GM12878 (cell line): Measurements from ENCODE around the gene CFAP90. TPM values are rescaled to one million over a fixed set of nuclear protein-coding genes. Genes with fewer than 3 reads are reported as not detected.
A peak's percentile ranks its signal among the peaks of the same experiment; 100 is the strongest.

Experiments
- ATAC-seq: fragments of 200-7000 bp; cut with Tn5 transposase; 3 replicates; pipeline ENCODE4 v1.9.1; 2020; ENCODE audit warnings: mild to moderate bottlenecking, moderate library complexity
- BruUV-seq: library from RNA; stranded (reverse); fragments of 400-500 nt; replicated peaks from 2 replicates; lab custom pipeline; 2021; lab: Mats Ljungman, UMichigan
- CTCF ChIA-PET: fragments of 300-600 bp; sonication (Branson Sonifier 250); formaldehyde crosslinking; extraction: SDS; loops from one replicate; lab custom pipeline; 2021; ENCODE audit warnings: inconsistent platforms; lab: Yijun Ruan, JAX
- POLR2A ChIA-PET: fragments of 350-600 bp; formaldehyde crosslinking; extraction: SDS; loops from one replicate; lab custom pipeline; 2021; ENCODE audit warnings: inconsistent platforms; lab: Charles Lee
- RAD21 ChIA-PET: fragments of 300-600 bp; sonication (Branson Sonifier 250); formaldehyde crosslinking; loops from one replicate; lab custom pipeline; 2023; ENCODE audit warnings: antibody characterized with exemption; ENCODE audit not compliant: unreplicated experiment; lab: Charles Lee
- SMC1A ChIA-PET: fragments of 300-600 bp; sonication (Branson Sonifier 250); formaldehyde crosslinking; loops from one replicate; lab custom pipeline; 2023; ENCODE audit not compliant: unreplicated experiment, uncharacterized antibody; lab: Charles Lee
- DNase-seq: peaks from one replicate; pipeline ENCODE4 v3.0.0-alpha.2; 2011; ENCODE audit warnings: low read depth, low spot score
- FAIRE-seq: peaks from 3 replicates; lab custom pipeline; 2011; peaks lifted over from hg19 to GRCh38; lab: Jason Lieb, UNC
- H2AFZ ChIP-seq: 2 replicates; pipeline ENCODE4 v1.6.0; 2011; ENCODE audit warnings: low read depth, low read length, control low read depth; ENCODE audit not compliant: control insufficient read depth
- H3K27ac ChIP-seq: 2 replicates; pipeline ENCODE4 v1.5.1; 2011; ENCODE audit warnings: control low read depth; ENCODE audit not compliant: control insufficient read depth, insufficient read depth
- H3K27me3 ChIP-seq, 2 experiments: replicated peaks in 1 of 2; 2 replicates each; pipeline versions ENCODE4 v1.6.0 to v1.6.1; 2011; ENCODE audit warnings: low read length in 1 of 2; ENCODE audit not compliant: control insufficient read depth in 2 of 2, insufficient read depth in 2 of 2
- H3K36me3 ChIP-seq, 2 experiments: 2 replicates each; pipeline ENCODE4 v1.5.1; 2011; ENCODE audit warnings: low read length in 1 of 2; ENCODE audit not compliant: control insufficient read depth in 2 of 2, insufficient read depth in 2 of 2
- H3K4me1 ChIP-seq: 2 replicates; pipeline ENCODE4 v1.6.1; 2011; ENCODE audit warnings: mild to moderate bottlenecking, low read length, moderate library complexity, mixed read lengths; ENCODE audit not compliant: control insufficient read depth, insufficient read depth
- H3K4me2 ChIP-seq: 2 replicates; pipeline ENCODE4 v1.6.0; 2011; ENCODE audit warnings: control low read depth; ENCODE audit not compliant: control insufficient read depth, insufficient read depth
- H3K4me3 ChIP-seq: fragments of 200-600 bp; sonication (generic); 2 replicates; pipeline ENCODE4 v1.5.1; 2016
- H3K79me2 ChIP-seq: 2 replicates; pipeline ENCODE4 v1.6.0; 2011; ENCODE audit warnings: low read length; ENCODE audit not compliant: control insufficient read depth, insufficient read depth
- H3K9ac ChIP-seq: 2 replicates; pipeline ENCODE4 v1.8.0; 2011; ENCODE audit warnings: low read length, control low read depth, mixed read lengths; ENCODE audit not compliant: control insufficient read depth, insufficient read depth
- H3K9me3 ChIP-seq: replicated peaks from 3 replicates; pipeline ENCODE4 v1.5.1; 2011; ENCODE audit warnings: mild to moderate bottlenecking, low read length; ENCODE audit not compliant: control insufficient read depth, insufficient read depth
- H4K20me1 ChIP-seq: 2 replicates; pipeline ENCODE4 v1.6.0; 2011; ENCODE audit not compliant: control insufficient read depth, insufficient read depth
- ATF2 ChIP-seq: IDR thresholded peaks from 2 replicates; pipeline ENCODE4 v1.6.1; 2012; ENCODE audit warnings: low read length, inconsistent platforms
- E2F4 ChIP-seq: IDR thresholded peaks from 2 replicates; pipeline ENCODE4 v1.6.1; 2012; ENCODE audit warnings: low read depth, low read length, improper control_type of control experiment
- EED ChIP-seq: sonication (generic); IDR thresholded peaks from 2 replicates; pipeline ENCODE4 v1.6.1; 2016; ENCODE audit warnings: antibody characterized with exemption, low read depth
- EZH2 ChIP-seq: IDR thresholded peaks from 2 replicates; pipeline ENCODE4 v1.6.1; 2012; ENCODE audit warnings: low read depth, mild to moderate bottlenecking, control low read depth, inconsistent platforms, low read length, borderline replicate concordance; ENCODE audit not compliant: control insufficient read depth
- IKZF1 ChIP-seq: fragments of 450-650 bp; conservative IDR thresholded peaks from 2 replicates; pipeline ENCODE4 v1.6.1; 2017; ENCODE audit warnings: antibody characterized with exemption, mild to moderate bottlenecking
- IRF3 ChIP-seq: fragments of 450-650 bp; IDR thresholded peaks from 2 replicates; pipeline ENCODE4 v1.6.1; 2014; ENCODE audit warnings: mild to moderate bottlenecking
- MEF2A ChIP-seq: IDR thresholded peaks from 2 replicates; pipeline ENCODE4 v1.6.1; 2011; ENCODE audit warnings: low read depth, mild to moderate bottlenecking, low read length, moderate library complexity; ENCODE audit not compliant: insufficient read depth
- NFXL1 ChIP-seq: fragments of 450-650 bp; IDR thresholded peaks from 2 replicates; pipeline ENCODE4 v1.6.1; 2017; ENCODE audit warnings: antibody characterized with exemption, mild to moderate bottlenecking, borderline replicate concordance
- PAX8 ChIP-seq: fragments of 450-650 bp; IDR thresholded peaks from 2 replicates; pipeline ENCODE4 v1.6.1; 2017; ENCODE audit warnings: mild to moderate bottlenecking, moderate library complexity
- PKNOX1 ChIP-seq: fragments of 450-650 bp; IDR thresholded peaks from 2 replicates; pipeline ENCODE4 v1.6.1; 2016; ENCODE audit warnings: mild to moderate bottlenecking
- RFX5 ChIP-seq: IDR thresholded peaks from 2 replicates; pipeline ENCODE4 v1.6.1; 2011; ENCODE audit warnings: low read depth, low read length, improper control_type of control experiment
- SKIL ChIP-seq: fragments of 450-650 bp; IDR thresholded peaks from 2 replicates; pipeline ENCODE4 v1.6.1; 2017; ENCODE audit warnings: mild to moderate bottlenecking, low read depth, inconsistent platforms; ENCODE audit not compliant: poor library complexity, severe bottlenecking
- SREBF1 ChIP-seq: IDR thresholded peaks from 2 replicates; pipeline ENCODE4 v1.6.1; 2012; ENCODE audit warnings: mild to moderate bottlenecking, low read length
- SRF ChIP-seq, 2 experiments: IDR thresholded peaks; 2 replicates each; pipeline ENCODE4 v1.6.1; 2011; ENCODE audit warnings: low read depth in 2 of 2, low read length in 2 of 2, mild to moderate bottlenecking in 1 of 2, moderate library complexity in 1 of 2
- SUPT20H ChIP-seq: IDR thresholded peaks from 2 replicates; pipeline ENCODE4 v1.6.1; 2011; ENCODE audit warnings: low read depth, mild to moderate bottlenecking, low read length, moderate library complexity, borderline replicate concordance; ENCODE audit not compliant: control insufficient read depth
- TBL1XR1 ChIP-seq: IDR thresholded peaks from 2 replicates; pipeline ENCODE4 v1.6.1; 2012; ENCODE audit warnings: low read depth, low read length, improper control_type of control experiment
- ZNF217 ChIP-seq: fragments of 450-650 bp; IDR thresholded peaks from 2 replicates; pipeline ENCODE4 v1.6.1; 2017; ENCODE audit warnings: antibody characterized with exemption, mild to moderate bottlenecking
- ZSCAN29 ChIP-seq: fragments of 450-650 bp; IDR thresholded peaks from 2 replicates; pipeline ENCODE4 v1.6.1; 2017; ENCODE audit warnings: mild to moderate bottlenecking, moderate library complexity
- WGBS: methylation state at CpG from one replicate; pipeline ENCODE4 v1.1.6; 2016; ENCODE audit warnings: low lambda C conversion rate; ENCODE audit not compliant: insufficient replicate concordance, insufficient coverage; ENCODE audit errors: missing lambda C conversion rate; 5-methylcytosine and 5-hydroxymethylcytosine counted together
- in situ Hi-C: fragments of 300-500 bp; cut with MboI; formaldehyde crosslinking; loops from 9 replicates; pipeline ENCODE4 v1.14.3; 2018; ENCODE audit warnings: mixed read lengths
- intact Hi-C: fragments of 100-400 bp; cut with micrococcal nuclease; formaldehyde crosslinking; loops from one replicate; pipeline ENCODE4 v1.14.2; 2022; ENCODE audit not compliant: unreplicated experiment
- polyA plus RNA-seq, 11 experiments: library from polyadenylated mRNA; depleted of rRNA in 4 of 11; unstranded in 6 of 11; stranded (reverse) in 5 of 11; fragments of >200 nt; fragmentation: Nextera tagmentation in 4 of 11; fragmentation: Illumina TruSeq in 1 of 11; extraction: Ambion mirVana in 4 of 11; extraction: Trizol in 1 of 11; gene quantifications; 1 replicate in 1 of 11; 2 replicates in 10 of 11; pipeline versions ENCODE4 v1.2.1 to v1.2.3, GENCODE V29; 2011 to 2016; ENCODE audit warnings: inconsistent platforms in 2 of 11, missing spikeins in 2 of 11, low read depth in 1 of 11
- total RNA-seq, 4 experiments: library from RNA; depleted of rRNA in 3 of 4; stranded (reverse); fragments of >200 nt in 3 of 4; fragmentation: Illumina TruSeq in 1 of 4; extraction: Trizol in 1 of 4; gene quantifications; 2 replicates each; pipeline versions ENCODE4 v1.2.1 to v1.2.3, GENCODE V29; 2013 to 2021

The CFAP90 gene
- total and polyA plus RNA-seq, 10 of the 15 experiments (the other 5 are each of a cell fraction or from before 2014, with no cell fraction given) = not detected

- DNase-seq (peak; percentile 59), FAIRE-seq (no peak), ATAC-seq (peak; percentile 84)
- no peaks in the 10 kb centered on the region for H3K9me3 ChIP-seq
- CTCF ChIA-PET = interaction anchor here (1.3 kb wide), 1 partner anchor 22 kb away, joined by 6 read pairs; no protein-coding TSS in a partner anchor
- H3K4me3 ChIP-seq = no peak overlapping the region
- H3K79me2 ChIP-seq = no peaks in the 10 kb centered on the region
- H3K27ac ChIP-seq = peak overlapping the region; percentile 67
- SMC1A ChIA-PET = interaction anchor here (0.7 to 3.7 kb wide), 5 partner anchors 10 to 26 kb away, joined by 3 to 11 read pairs (median 4); no protein-coding TSS in a partner anchor
- WGBS = 0% methylated on average over 5 of the region's 5 CpGs
- BruUV-seq = no TSS peak
- RAD21 ChIA-PET = interaction anchor here (1.4 to 4.6 kb wide), 3 partner anchors 9 to 32 kb away, joined by 4 to 32 read pairs (median 7); no protein-coding TSS in a partner anchor
- peaks cover 20% of the 10 kb centered on the region for H3K4me1 ChIP-seq
- H3K27me3 ChIP-seq = no peaks in the 10 kb centered on the region; a peak in 1 of 4 replicates
- no peaks in the 10 kb centered on the region for H4K20me1 ChIP-seq
- POLR2A ChIA-PET = interaction anchor here (1.8 kb wide), 1 partner anchor 10 kb away, joined by 4 read pairs; no protein-coding TSS in a partner anchor
- H3K9ac ChIP-seq = no peak overlapping the region
- peak overlapping the region; percentile 22 for H2AFZ ChIP-seq
- H3K36me3 ChIP-seq = no peaks in the 10 kb centered on the region
- in situ Hi-C loops (no loop called here), intact Hi-C loops (no loop called here)
- H3K4me2 ChIP-seq = peak overlapping the region; percentile 50; the same call in 1 of the 2 replicates
- no peak for TF ChIP-seq PKNOX1
- 0 out of 2 replicates have a peak, but pooled peaks have one; percentile 16 for TF ChIP-seq MEF2A
- TF ChIP-seq SRF (IDR thresholded peaks at IDR 0.05; ENCODE audit: low read depth in 2 of 2, low read length in 2 of 2) = no peak
- no peak for TF ChIP-seq NFXL1
- no peak for TF ChIP-seq SKIL
- peak; percentile 83 for TF ChIP-seq ATF2
- TF ChIP-seq IRF3 = no peak
- TF ChIP-seq SREBF1 = no peak
- no peak for TF ChIP-seq EED
- TF ChIP-seq RFX5 = no peak
- no peak for TF ChIP-seq SUPT20H
- TF ChIP-seq PAX8 = no peak
- TF ChIP-seq TBL1XR1 = 0 out of 2 replicates have a peak, but pooled peaks have one; percentile 59
- no peak for TF ChIP-seq EZH2
- no peak for TF ChIP-seq ZSCAN29
- TF ChIP-seq ZNF217 = no peak
- no peak for TF ChIP-seq E2F4
- peak; percentile 51; the same call in 1 of the 2 replicates for TF ChIP-seq IKZF1
These were observed 56.6 kb downstream of the CFAP90 start for GRCh38 chr5:7794311-7794710.
